Right atrium auricular region (tissue), 2 donors: ENCODE data around the gene ZNF574. TPM values are rescaled to one million over a fixed set of nuclear protein-coding genes. Genes with fewer than 3 reads are reported as not detected.
A peak's percentile ranks its signal among the peaks of the same experiment; 100 is the strongest.

Experiments
- DNase-seq: peaks from one replicate; pipeline ENCODE4 v3.0.0-alpha.2; 2019; ENCODE audit warnings: low spot score
- H3K27ac ChIP-seq, 2 donors: fragments of 200-600 bp; sonication (generic); 1 replicate in 1 of 2; 2 replicates in 1 of 2; pipeline ENCODE4 v1.5.1; 2016 to 2019
- H3K27me3 ChIP-seq, 2 donors: fragments of 200-600 bp; sonication (generic); one replicate each; pipeline versions ENCODE4 v1.5.1 to v1.6.0; 2017 to 2019
- H3K36me3 ChIP-seq: fragments of 200-600 bp; sonication (generic); one replicate; pipeline ENCODE4 v1.5.1; 2016
- H3K4me1 ChIP-seq, 2 donors: fragments of 200-600 bp; sonication (generic); one replicate each; pipeline versions ENCODE4 v1.5.1 to v1.6.0; 2017 to 2019
- H3K4me3 ChIP-seq, 2 donors: fragments of 200-600 bp; sonication (generic); 1 replicate in 1 of 2; 2 replicates in 1 of 2; pipeline ENCODE4 v1.5.1; 2017 to 2019; ENCODE audit warnings: mild to moderate bottlenecking in 1 of 2, moderate library complexity in 1 of 2
- H3K9me3 ChIP-seq, 2 donors: fragments of 200-600 bp; sonication (generic); one replicate each; pipeline ENCODE4 v1.5.1; 2019
- total RNA-seq, 2 donors: library from RNA; depleted of rRNA; stranded (reverse); fragments of >200 nt; gene quantifications; one replicate each; pipeline ENCODE4 v1.1.0, GENCODE V29; 2016
- TF ChIP-seq, protein P1 (sequence below), 2 donors: fragments of 200-600 bp; sonication (generic); IDR thresholded peaks; one replicate each; pipeline ENCODE4 v1.5.1; 2019; ENCODE audit warnings: antibody characterized with exemption in 2 of 2

The ZNF574 gene
- total RNA-seq, 2 donors from 2014 or later, result 8.1 to 13.6 TPM

DNA sequence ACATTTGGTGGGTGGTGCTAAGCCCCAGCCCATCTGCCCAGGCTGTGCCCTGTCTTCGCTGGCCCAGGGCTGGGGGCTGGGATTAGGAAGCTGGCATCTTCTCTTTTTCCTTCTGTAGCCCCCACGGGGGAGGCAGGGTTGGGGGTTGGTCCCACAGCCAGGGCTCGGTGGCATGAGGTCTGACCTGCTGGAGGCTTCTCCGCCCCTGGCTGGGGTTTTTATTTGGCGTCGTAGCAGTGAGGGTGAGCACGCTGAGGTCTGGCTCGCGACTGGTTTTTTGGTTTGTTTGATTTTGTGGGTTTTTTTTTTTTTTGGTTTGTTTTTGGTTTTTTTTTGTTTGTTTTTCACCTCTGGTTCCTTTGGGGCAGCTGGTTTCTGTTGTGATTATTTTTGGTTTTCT lies 14.7 kb downstream of the ZNF574 start:
- H3K36me3 ChIP-seq, result no peaks in the 10 kb centered on the region
- H3K9me3 ChIP-seq, result no peaks in the 10 kb centered on the region
- no peak overlapping the region for H3K27ac ChIP-seq
- peaks cover 0 to 15% of the 10 kb centered on the region in 2 donors for H3K4me1 ChIP-seq
- TF ChIP-seq, protein P1, sequence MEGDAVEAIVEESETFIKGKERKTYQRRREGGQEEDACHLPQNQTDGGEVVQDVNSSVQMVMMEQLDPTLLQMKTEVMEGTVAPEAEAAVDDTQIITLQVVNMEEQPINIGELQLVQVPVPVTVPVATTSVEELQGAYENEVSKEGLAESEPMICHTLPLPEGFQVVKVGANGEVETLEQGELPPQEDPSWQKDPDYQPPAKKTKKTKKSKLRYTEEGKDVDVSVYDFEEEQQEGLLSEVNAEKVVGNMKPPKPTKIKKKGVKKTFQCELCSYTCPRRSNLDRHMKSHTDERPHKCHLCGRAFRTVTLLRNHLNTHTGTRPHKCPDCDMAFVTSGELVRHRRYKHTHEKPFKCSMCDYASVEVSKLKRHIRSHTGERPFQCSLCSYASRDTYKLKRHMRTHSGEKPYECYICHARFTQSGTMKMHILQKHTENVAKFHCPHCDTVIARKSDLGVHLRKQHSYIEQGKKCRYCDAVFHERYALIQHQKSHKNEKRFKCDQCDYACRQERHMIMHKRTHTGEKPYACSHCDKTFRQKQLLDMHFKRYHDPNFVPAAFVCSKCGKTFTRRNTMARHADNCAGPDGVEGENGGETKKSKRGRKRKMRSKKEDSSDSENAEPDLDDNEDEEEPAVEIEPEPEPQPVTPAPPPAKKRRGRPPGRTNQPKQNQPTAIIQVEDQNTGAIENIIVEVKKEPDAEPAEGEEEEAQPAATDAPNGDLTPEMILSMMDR (IDR thresholded peaks at IDR 0.05), result no peak
- peaks cover 0 to 2% of the 10 kb centered on the region in 2 donors for H3K27me3 ChIP-seq
- H3K4me3 ChIP-seq, result no peak overlapping the region
- DNase-seq, result no peak

DNA sequence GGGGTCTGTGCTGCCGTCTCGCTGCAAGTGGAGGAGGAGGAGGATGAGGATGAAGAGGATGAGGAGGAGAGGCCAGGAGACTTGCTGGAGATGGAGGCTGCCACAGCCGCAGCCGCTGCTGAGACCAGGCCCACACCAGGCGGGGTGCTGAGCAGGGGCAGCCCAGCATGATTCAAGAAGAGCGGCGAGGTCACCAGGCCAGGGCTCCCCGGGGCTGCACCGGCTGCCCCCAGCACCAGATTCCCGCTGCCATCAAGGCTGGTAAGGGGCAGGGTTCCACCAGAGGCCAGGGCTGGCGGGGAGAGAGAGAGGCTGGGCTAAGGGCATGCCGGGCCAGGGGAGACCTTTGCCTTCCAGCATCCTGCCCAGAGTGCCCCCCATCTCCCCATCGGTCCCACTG lies 15.3 kb downstream of the ZNF574 start:
- Histone ChIP-seq H3K4me1 (peaks cover 0 to 20% of the 10 kb centered on the region in 2 donors), H3K27me3 (peaks cover 0 to 6% of the 10 kb centered on the region in 2 donors), H3K27ac (no peak overlapping the region), H3K9me3 (no peaks in the 10 kb centered on the region), H3K36me3 (no peaks in the 10 kb centered on the region), H3K4me3 (no peak overlapping the region)
- TF ChIP-seq, protein P1 (IDR thresholded peaks at IDR 0.05), result no peak
- no peak for DNase-seq

DNA sequence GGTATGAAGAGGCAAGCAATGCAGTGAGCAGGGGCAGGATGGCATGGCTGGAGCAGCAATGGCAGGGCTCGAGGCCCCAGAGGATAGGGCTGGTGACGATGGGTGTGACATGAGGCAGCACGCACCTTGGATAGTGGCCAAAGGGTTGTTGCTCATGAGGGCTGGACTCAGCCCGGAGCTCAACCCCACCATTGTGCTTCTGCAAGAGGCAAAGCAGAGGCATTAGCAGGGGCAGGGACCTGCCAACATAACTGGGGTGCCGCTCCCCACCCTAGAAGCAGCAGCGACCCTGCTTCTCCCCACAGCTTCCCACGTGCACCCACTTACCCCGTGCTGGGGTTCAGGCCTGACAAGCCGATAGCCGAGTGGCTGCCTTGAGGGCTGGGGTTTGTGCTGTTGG lies 15.8 kb downstream of the ZNF574 start:
- TF ChIP-seq, protein P1 (IDR thresholded peaks at IDR 0.05), result no peak
- Histone ChIP-seq H3K36me3 (no peaks in the 10 kb centered on the region), H3K4me1 (peaks cover 0 to 20% of the 10 kb centered on the region in 2 donors), H3K9me3 (no peaks in the 10 kb centered on the region), H3K27ac (no peak overlapping the region), H3K27me3 (peaks cover 0 to 6% of the 10 kb centered on the region in 2 donors), H3K4me3 (no peak overlapping the region)
- DNase-seq, result no peak

DNA sequence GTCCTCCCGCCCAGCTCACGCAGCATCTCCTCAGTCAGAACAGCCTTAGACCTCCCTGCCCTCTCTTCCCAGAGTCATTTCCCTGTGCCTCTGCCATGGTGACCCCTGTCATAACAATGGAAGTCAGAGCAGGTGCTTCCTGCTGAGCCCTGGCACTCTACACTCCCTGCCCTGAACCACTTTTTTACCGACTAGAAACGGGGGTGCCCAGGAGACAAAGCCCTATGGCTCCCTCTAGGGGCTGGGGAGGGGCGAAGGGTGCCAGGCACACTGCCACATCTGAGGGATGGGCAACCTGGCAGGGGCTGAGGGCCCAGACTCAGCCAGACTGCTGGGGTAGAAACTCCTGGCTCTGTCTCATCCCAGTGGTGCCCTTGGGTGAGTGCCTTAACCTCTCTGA lies 16.4 kb downstream of the ZNF574 start:
- no peak overlapping the region for H3K27ac ChIP-seq
- TF ChIP-seq, protein P1 (IDR thresholded peaks at IDR 0.05), result peak; percentile 15 to 56
- H3K27me3 ChIP-seq, result peaks cover 0 to 6% of the 10 kb centered on the region in 2 donors
- DNase-seq, result no peak
- no peak overlapping the region for H3K4me3 ChIP-seq
- H3K36me3 ChIP-seq, result no peaks in the 10 kb centered on the region
- peaks cover 0 to 20% of the 10 kb centered on the region in 2 donors for H3K4me1 ChIP-seq
- no peaks in the 10 kb centered on the region for H3K9me3 ChIP-seq

DNA sequence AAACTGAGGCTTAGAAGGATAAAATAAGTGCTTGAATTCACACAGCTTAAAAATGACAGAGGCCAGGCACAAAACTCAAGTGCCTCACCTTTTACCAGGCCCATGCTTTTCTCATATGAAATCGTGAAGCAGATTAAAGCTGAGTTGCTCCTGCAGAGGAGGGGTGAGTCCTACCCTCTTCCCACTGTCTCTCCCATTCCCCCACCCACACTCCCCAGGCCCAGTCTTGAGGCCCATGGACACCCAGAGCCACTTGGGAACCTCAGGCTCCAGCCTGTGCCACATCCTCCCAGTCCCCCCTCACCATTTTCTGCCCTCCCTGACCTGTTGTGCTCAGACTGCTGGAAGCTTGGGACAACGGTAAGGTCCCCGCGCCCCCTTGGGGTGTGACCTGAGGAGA lies 17.5 kb downstream of the ZNF574 start:
- Histone ChIP-seq H3K27ac (no peak overlapping the region), H3K36me3 (no peaks in the 10 kb centered on the region), H3K27me3 (peaks cover 0 to 6% of the 10 kb centered on the region in 2 donors), H3K9me3 (no peaks in the 10 kb centered on the region), H3K4me3 (no peak overlapping the region), H3K4me1 (peaks cover 0 to 15% of the 10 kb centered on the region in 2 donors)
- DNase-seq, result no peak
- TF ChIP-seq, protein P1 (IDR thresholded peaks at IDR 0.05), result no peak

DNA sequence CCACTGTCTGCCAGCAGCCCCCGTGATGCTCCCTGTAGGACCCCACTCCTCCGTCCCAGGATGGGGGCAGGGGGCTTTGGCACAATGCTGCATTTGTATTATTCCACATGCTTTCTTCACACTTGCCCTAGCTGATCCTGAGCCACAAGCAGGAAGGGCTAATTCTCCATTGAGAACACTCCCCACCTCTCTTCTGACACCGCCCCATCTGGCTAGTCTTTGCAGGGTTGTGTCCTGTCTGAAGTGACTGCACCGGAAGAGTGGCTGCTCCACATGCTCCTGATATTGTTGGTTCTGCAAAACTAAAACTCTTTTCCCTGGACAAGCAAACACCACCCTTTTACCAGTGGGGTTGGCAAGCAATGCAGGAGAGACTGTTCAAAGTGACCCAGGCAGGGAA lies 18.0 kb downstream of the ZNF574 start:
- Histone ChIP-seq H3K27ac (no peak overlapping the region), H3K27me3 (peaks cover 0 to 6% of the 10 kb centered on the region in 2 donors), H3K36me3 (no peaks in the 10 kb centered on the region), H3K4me3 (no peak overlapping the region), H3K4me1 (peaks cover 0 to 11% of the 10 kb centered on the region in 2 donors), H3K9me3 (no peaks in the 10 kb centered on the region)
- TF ChIP-seq, protein P1 (IDR thresholded peaks at IDR 0.05), result no peak
- no peak for DNase-seq
